CD4-positive, alpha-beta T cell treated with Interleukin-21 for 1 hour (primary cell): ENCODE measurements around the gene ZNF768.

Source experiments
- DNase-seq: peaks from one replicate; pipeline ENCODE4 v3.0.0-alpha.2; 2020

Gene ZNF768

DNA sequence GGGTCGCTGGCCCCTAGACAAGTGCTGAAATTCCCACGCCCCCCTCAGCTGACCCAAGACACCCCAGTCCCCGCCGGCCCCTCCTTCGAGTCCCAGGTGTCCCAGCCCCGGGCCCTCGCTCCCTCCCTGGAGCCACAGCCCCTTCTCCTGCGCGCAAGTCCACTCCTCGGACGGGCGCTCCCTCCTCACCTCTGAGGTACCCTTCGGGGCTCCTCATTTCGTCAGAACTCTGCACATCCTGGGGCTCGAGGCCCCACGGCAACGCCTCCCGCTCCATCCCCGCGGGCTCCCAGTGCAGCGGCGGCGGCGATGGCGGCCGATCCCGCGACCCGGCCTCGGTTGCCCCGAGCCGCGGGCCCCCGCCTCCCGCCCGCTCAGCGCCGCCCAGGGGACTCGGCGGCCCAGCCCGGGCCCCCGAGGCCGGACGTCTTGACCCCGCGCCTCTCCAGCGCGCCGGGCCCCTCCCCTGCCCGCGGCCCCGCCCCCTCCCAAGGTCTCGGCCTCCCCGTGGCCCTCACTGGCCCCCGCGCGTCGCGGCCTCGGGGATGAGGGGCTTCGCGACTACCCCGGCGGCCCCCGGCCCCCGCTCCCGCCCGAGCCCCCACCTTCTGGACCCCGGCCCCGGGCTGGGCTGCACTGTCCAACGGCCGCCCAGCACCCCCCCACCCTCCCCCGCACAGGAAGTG is at the start of gene ZNF768:
Gene ZNF768 (minus strand): TSS at position 430 of the 686 bp plus-strand sequence. CDS start 153 bp downstream, at position 277.
- DNase-seq, result peak; percentile 20

DNA sequence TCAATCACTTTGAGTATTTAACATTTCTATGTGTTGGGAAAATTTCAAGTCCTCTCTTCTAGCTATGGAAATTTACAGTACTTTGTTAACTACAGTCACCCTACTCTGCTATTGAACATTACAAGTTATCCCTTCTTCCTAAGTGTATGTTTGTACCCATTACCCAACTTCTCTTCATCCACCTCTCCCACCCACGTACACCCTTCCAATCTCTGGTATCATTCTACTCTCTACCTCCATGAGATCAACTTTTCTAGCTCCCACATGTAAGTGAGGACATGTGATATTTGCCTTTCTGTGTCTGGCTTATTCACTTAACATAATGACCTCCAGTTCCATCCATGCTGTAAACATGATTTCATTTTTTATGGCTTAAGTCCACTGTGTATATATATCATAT is 48.3 kb upstream of the ZNF768 start:
- no peak for DNase-seq

DNA sequence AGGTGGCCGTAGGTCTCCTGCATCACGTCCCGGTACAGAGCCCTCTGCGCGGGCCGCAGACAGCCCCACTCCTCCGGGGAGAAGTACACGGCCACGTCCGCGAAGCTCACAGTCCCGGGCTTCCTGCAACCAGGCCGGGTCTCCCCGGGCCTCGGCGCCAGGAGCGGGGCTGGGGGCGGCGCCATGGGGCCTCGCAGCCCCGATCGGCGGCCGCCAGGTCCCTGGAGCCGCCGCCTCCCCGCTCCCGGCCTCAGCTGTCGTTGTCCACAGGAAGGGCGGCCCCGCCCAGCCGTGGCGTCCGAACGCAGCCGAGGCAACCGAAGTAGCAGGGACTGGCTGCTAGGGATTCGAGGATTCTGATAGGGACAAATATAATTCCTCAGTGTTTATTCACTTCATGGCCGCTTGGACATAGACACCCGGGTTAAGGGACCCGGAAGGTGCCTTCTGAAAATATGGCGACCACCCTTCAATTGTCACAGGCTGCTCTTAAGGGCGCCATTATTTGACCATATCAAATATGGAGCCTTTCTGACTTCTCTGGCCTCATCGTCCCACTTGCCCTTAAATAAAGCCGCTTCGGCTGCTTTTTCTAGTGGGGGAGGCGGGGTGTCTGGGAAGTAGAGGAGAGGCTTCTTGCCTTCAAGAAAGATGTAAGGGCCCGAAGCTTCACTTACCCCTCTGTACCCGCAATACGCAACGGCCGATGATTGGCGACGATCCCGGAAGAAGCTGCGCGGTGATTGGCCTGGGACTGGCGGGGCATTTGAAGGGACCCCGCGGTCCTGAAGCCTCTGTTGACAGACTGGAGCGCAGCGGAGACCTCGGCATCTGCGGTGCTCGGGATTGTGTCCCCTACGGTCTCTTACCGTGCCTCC is 45.3 kb upstream of the ZNF768 start, which contains the start of gene ZNF688:
Gene ZNF688 (minus strand): TSS at position 270 of the 878 bp plus-strand sequence. CDS start 85 bp downstream, at position 185.
- peak; percentile 99 for DNase-seq

DNA sequence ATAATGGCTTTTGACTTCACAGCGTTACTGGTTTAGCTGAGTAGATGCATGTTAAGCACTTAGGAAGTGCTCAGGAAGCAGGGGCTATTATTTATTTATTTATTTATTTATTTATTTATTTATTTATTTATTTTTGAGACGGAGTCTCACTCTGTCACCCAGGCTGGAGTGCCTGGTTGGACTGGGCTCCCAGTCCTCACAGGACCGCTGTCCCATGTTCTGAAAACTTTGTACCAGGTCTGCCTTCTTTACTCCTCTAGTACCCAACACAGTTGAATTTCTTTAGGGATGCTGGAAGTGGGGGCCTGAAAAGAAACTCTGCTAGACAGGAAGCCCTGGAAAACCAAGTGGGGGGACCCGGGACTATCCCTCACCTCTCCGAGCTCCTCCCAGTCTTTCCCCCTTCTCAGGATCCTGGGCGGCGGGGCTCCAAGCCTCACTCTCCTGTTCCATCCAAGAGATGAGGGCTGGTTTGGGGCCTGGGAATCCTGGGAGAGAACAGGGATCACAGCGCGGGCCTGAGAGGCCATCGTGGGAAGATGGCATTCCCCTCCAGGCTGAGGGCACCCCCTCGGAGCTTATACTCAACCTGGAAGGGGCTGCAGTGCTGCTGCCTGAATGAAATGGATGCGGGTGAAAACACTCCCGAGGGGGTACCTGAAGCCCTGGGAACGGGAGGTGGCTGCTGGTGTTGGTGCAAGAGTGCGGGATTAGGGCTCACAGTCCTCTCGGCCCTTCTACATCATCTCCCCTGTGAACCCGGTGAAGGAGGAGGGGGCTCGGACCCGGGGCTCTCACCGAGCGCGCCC is 44.5 kb upstream of the ZNF768 start:
- DNase-seq, result no peak

DNA sequence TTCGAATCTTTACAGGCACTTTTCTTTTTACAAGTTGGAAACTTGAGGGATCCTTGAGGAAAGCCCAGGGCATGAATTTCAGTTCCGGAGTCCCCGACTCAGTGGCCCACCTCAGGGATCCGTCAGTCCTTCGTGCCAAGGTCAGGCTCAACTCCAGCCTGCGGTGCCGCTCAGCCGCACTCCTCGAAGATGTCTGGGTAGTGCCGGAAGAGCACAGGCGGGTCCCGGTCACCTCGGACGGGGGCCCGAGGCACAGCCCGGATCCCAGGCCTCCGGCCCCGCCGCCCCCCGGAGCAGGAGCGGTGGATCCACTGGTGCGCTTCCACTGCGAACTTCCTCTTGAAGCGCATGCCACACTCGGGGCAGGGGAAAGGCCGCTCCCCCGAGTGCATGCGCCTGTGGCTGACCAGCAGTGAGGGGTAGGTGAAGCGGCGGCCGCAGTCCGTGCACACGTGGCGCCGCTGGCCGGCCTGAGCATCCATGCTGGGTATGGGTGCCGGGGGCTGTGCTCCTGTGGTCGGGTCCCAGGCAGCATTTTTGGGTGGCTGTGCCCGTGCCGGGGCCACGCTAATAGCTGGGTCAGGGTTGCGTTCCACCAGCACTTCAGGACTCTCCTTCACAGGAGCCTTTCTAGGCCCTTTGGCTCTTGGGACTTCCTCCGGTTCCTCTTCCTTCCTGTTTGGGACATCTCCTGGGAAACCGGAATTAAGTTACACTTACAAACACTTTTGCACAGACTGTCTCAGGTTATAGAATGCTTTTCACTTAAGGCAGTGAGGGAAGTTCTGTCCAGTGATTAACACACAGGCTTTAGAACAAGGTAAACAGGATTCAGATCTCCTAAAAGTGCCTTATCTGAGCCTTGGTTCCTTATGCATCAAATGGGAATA is 43.6 kb upstream of the ZNF768 start:
- DNase-seq, result no peak

DNA sequence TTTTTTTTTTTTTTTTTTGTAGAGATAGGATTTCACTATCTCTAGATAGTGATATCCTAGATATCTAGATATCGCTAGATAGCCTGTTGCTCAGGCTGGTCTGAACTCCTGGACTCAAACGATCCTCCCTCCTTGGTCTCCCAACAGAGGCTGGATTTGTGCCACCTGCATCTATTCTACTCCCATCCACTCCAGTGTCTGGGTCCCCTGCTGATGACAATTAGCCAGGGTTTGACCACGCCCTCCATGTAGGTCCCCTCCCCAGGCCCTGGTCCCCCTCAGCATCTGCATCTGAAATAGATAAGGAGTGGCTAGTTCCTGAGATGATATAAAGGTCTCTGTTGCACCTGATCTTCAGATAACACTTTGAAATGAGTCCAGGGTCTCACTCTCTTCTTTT is 42.9 kb upstream of the ZNF768 start:
- no peak for DNase-seq

DNA sequence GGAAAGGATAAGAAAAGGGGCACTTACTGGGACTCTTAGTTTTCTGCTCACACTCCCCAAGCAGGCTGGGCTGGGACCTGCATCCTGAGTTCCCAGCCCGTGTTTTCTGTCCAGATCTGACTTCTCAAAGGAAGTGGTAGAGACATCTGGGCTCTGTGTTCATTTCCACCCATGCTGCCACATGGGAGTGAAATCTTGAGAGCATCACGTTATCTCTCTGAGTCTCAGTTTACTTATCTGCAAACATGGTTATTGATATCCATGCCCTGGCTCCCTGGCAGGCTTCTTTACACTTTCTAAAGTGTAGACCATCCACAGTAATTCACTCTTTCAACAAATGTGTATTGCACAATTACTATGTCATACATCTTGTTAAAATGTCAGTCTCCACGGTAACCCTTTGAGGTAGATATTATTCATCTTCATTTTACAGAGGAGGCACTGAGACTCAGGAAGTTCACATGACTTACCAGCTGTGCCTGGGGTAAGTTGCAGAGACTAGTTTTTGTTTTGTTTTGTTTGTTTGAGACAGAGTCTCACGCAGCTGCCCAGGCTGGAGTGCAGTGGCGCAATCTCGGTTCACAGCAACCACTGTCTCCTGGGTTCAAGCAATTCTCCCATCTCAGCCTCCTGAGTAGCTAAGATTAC is 41.7 kb upstream of the ZNF768 start:
- DNase-seq, result peak; percentile 79

DNA sequence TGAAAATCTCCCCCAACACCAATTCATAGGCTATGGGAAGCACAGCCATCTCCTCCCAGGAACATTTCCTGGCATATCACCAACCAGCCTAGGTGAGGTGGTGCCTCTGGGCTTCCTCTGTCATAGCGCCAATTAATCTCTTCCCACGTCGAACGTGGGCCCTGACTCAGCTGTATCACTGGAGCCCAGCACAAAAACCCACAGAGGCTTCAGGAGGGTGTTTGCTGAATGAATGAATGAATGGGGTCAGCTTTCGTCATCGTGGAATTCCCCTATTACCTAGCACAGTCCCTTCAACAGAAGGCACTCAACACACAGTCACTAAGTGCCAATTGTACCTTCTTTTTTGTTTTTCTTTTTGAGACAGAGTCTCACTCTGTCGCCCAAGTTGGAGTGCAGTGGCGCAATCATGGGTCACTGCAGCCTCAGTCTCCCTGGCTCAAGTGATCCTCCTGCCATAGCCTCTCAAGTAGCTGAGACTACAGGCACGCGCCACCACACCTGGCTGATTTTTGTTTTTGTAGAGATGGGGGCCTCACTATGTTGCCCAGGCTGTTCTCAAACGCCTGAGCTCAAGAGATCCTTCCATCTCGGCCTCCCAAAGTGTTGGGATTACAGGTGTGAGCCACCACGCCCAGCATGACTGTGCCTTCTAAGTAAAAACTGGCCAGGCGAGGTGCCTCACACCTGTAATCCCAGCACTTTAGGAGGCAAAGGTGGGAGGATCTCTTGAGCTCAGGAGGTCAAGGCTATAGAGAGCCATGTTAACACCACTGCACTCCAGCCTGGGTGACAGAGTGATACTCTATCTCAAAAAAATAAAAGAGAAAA is 41.0 kb upstream of the ZNF768 start:
- DNase-seq, result peak; percentile 63

DNA sequence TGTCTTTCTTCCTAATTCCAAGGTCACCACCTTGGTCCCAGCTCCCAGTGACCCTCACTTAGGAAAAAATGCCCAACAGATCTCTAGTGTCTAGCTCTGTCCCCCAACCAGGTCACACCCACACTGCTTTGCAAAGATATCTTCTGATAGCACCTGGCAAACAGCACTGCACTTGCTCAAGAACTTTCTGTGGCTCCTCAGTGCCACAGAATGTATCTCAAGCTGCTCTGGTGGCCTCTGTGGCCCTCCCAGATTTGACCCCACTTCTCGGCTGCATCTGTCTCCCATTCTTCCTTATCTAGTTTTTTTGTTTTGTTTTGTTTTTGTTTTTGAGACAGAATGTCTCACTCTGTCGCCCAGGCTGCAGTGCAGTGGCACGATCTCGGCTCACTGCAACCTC is 40.2 kb upstream of the ZNF768 start:
- DNase-seq, result no peak

DNA sequence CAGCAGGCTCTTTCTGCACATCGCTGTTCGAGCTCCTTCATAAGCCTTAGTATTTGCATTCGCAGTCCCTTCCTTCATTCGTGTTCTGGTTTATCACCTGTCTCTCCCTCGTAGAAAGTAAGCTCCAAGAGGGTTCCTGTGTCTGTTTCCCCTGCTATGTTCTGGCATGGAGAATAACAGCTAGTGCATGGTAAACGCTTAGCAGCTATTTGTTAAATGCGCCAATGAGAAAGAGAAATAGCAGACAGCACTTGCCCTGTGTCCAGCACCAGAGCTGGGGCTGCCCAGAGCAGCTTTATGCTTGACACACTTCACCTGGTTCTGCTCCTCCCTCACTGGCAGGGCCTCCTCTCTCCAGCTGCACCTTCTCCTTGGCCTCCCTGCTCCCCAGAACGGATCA is 39.6 kb upstream of the ZNF768 start:
- no peak for DNase-seq

DNA sequence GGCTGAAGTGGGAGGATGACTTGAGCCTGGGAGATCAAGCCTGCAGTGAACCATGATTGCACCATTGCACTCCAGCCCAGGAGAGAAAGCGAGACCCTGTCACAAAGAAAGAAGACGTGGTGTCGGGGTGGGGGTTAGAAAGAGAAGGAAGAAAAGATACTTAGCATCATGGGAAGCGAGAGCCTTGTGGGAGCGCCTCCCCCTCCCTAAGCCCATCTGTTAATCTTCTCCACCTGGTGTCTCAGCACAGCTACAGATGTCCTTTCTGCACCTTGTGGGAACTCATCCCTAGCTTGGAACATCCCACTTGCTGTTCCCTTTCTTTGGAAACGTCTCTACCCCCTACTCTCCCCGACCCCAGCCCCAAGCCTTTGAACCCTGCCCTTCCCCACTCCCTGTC is 39.2 kb upstream of the ZNF768 start:
- DNase-seq, result no peak

DNA sequence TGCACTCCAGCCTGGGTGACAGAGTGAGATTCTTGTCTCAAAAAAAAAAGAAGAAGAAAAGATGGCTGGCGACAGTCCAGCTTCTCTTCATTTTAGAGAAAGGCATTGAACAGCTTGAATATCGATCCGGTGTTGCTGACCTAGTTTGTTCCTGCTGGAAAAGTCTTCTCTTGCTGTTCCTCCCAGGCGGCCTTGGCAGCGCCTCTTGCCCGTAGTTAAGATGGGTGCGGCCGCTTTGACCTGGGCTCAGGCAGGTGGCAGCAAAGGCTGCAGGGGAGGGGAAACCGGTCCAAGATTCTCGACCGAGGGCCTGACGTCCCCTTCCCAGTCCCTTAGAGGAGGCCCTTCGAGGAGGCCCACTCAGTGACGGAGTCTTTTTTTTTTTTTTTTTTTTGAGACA is 35.7 kb upstream of the ZNF768 start:
- DNase-seq, result no peak

DNA sequence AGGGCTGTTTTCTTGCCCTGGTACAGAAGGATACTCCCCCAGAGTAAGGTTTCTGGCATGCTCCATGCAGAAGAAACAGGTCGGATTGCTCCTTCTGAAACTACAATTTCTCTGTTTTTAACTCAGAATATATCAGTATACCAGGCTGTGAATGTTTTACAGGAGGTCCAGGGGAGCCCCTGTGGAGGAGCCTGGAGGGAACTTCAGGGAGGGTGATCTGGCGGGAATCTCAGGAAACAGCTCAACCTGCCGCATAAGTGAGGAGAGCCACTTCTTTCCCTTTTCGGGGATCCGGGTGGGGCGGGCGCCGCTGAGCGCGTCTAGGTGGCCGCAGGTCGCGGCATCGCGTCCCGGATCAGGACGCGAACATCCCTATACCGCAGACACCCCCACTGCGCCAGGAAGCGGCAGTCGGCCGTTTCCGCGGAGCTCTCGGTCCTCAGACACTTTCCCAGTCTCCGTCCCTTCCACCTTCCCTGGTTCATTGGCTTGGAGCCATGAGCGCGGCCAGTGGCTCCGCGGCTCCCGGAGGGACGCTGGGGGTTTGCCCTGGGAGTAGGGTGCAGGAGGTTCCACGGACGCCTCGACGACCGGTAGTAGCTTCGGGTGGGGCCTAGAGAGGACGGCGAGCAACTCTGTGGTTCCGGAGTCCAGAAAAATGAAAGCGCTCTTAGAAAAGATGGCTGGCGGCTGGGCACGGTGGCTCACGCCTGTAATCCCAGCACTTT is 34.9 kb upstream of the ZNF768 start:
- peak; percentile 36 for DNase-seq

DNA sequence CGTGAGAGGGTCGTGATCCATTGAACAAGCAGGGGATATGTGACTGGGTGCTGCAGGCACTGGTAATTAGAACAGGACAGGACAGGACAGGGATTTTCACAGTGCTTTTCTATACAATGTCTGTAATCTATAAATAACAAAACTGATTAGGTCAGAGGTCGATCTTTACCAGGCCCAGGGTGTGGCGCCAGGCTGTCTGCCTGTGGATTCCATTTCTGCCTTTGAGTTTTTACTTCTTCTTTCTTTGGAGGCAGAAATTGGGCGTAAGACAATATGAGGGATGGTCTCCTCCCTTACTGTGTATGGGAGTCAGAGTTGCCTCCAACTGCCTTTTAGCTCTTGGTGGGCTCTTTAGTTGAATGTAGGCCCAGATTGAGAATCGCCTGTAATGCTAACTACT is 33.3 kb upstream of the ZNF768 start:
- no peak for DNase-seq

DNA sequence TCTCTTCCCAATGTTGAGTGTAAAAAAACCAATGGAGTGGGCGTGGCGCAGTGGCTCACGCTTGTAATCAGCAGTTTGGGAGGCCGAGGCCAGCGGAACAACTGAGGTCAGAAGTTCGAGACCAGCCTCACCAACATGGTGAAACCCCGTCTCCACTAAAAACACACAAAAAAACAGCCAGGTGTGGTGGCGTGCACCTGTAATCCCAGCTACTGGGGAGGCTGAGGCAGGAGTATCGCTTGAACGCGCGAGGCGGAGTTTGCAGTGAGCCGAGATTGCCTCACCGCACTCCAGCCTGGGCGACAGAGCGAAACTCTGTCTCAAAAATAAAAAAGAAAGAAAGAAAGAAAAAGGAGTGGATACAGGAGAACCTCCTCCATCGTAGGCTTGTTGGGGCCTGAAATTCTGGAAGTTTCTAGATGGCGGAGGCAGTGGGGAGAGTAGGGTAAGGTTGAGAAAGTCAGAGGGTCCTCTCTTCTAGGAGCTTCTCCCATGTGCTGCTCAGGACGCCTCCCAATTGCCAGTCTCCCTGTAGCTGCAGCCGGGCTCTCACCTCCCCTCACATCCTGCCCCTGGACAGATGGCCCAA is 32.5 kb upstream of the ZNF768 start:
- DNase-seq, result no peak

DNA sequence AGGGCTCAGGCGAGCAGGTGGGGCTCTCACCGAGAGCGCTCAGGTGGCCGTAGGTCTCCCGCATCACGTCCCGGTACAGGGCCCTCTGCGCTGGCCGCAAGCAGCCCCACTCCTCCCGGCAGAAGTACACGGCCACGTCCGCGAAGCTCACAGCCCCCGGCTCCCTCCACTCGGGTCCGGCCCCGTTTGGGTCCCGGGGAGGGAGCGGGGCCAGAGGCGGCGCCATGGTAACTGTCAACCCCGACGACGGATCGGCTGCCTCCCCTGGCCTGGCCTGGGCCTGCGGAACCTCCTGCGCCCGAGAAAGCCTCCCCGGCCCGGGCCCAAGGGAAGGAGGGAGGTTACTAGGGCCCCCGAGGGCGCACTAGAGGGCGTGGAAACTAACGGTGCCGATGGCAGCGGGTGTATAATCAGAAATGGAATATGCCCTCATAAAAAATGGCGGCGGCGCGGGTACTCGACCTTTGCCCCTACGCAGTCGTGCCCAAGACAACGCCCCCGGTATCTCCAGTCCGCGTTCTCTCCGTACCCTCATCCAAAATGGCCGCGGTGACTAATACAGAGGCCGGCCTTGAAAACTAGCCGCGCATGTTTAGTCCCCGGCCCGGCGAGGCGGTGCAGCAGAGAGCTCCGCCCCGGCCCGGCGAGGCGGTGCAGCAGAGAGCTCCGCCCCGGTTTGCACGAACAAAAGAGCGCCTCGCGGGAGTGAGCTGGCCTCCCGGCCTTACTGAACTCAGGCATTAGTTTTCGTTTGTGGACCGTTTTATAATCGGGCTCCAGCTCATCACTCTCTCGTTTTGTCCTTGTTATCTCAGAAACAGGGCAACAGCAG is 31.8 kb upstream of the ZNF768 start, which contains the start of gene ZNF764:
Gene ZNF764 (minus strand): TSS at position 418 of the 832 bp plus-strand sequence. CDS start 192 bp downstream, at position 226.
- peak; percentile 99 for DNase-seq

DNA sequence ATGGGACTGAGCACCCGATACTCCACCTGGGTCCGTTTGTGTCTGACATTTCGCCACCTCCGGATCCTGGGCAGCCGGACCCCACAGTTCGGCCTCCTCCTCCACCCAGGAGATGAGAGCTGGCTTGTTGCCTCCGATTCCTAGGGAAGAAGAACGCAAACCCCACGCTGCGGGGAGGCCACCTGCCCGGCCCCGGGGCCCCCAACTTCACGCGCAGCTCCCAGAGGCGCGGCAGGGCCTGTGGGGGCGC is 31.3 kb upstream of the ZNF768 start:
- no peak for DNase-seq

DNA sequence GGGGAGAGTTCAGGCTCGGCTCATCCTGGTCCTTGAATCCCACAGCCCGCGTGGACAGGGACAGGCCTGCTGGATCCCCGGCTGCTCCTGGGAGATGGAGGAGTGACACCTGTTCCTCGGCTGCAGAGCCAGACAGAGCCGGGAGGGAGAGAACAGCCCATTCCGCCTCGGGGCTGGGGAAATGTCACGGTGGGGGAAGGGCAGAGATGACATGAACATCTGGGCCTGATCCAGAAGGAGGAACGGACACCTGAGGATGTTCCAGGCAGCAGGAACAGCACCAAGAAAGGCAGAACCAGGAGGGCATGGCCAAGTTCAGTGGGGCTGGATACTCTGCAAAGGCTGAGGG is 29.7 kb upstream of the ZNF768 start:
- DNase-seq, result no peak
